Muscle of arm (tissue), 12 donors: ENCODE measurements around the gene C4orf51. TPM values are rescaled to one million over a fixed set of nuclear protein-coding genes. Genes with fewer than 3 reads are reported as not detected.

ENCODE experiments used
- DNase-seq: peaks from one replicate; pipeline ENCODE4 v3.0.0-alpha.2; 2013
- polyA plus RNA-seq, 12 donors: library from polyadenylated mRNA; unstranded; fragments of 120-200 nt; gene quantifications; one replicate each; pipeline ENCODE4 v1.2.1, GENCODE V29; 2013; ENCODE audit not compliant: insufficient read length in 12 of 12

The C4orf51 gene
- polyA plus RNA-seq, 12 donors, result not detected

DNA sequence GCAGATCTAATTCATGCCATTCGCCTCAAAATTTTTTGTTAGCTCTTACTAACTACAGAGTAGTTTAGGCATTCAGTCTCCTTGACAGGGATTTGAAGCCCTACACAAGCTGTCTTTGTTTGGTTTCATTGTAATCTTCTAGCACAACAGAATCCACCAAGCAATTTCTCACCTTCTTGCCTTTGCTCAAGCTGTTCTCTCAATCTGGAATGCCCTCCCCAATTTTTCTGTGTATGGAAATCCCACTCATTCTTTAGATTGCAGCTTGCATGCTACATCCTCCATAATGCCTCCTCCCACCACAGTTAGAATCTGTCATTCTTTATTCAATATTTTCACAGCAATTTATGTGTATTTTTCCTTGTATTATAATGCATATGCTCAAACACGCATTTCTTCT lies 63.7 kb downstream of the C4orf51 start:
- DNase-seq, result no peak

- no peak for DNase-seq
Measured at GRCh38 chr4:145755802-145756201, 75.9 kb downstream of the C4orf51 start.

DNA sequence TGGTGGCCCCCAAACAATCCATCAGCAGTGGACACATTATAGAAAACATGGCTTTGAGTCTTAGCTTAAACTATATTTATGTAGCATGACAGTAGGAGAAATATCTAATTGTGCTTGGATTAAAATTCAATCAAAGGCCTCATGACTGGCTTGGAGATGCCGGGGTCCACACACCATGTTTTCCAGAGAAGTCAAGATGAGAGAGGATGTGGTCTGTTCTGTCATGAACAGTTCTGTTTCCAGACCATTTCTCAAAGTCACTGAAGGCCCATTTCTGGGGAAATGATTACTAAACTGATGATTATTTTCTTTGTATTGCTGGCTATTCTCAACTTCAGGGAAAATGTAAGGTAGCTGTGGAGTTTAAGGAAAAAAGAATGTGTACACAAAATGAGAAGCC lies 76.3 kb downstream of the C4orf51 start:
- DNase-seq, result no peak

DNA sequence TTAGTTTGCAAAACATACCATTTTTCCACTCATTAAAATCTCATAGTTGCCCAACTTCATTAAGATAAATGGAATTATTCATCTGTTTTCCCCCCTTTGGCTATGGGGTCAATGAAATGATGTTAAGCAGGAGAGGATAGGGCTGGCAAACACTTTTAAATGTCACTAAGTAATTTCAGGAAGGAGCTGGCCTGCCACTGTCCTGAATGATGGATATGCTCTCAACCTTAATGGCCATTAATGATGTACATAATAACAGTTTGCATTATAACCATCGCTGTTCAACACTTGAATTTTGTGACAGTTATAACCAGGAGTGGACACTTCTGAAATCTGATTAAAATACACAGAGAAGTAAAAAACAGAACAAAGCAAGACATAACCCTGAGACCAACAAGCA lies 77.2 kb downstream of the C4orf51 start:
- no peak for DNase-seq

- no peak for DNase-seq
Measured at GRCh38 chr4:145760176-145760575, 80.2 kb downstream of the C4orf51 start.

DNA sequence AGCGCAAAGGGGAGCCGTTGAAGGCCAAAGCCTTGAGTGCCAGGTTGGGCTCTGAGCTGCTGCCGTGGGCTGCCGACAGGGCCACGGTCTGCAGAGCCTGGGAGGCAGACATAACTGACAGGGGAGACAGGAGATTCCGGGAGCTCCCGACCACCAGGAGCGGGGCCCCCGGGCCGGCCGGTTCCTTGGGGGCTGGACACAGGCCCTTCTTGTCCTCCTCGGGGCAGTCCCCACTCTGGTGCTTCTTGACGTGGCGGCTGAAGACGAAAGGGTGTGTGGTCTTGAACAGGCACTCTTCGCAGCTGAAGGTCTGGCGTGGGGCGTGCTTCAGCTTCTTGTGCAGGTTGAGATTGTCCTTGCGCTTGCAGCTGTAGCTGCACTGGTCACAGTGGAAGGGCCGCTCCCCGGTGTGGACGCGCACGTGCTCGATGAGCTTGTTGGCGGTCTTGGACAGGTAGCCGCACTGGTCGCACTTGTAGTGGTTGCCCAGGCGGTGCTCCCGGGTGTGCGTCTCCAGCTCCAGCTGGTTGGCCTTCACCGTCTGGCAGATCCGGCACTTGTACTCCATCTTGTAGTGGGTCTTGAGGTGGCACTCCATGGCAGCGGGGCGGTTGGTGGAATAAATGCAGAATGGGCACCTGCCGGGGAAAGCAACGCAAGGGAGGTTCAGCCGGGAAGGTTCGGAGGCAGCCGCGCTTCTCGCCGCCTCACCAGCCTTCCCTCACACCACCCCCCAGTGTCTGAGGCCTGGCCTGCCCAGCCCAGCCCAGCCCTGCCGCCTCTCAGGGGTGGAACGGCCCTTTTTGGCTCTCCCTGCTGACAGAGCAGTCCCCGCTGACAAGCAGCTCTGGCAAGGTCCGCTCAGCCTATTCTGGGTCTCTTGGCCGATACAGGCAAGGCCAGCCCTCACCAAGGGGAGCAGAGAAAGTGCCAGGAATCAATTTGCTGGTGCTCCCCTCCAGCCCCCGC lies 81.3 kb downstream of the C4orf51 start:
- no peak for DNase-seq

- no peak for DNase-seq
Measured at GRCh38 chr4:145762719-145763118, 82.8 kb downstream of the C4orf51 start.

DNA sequence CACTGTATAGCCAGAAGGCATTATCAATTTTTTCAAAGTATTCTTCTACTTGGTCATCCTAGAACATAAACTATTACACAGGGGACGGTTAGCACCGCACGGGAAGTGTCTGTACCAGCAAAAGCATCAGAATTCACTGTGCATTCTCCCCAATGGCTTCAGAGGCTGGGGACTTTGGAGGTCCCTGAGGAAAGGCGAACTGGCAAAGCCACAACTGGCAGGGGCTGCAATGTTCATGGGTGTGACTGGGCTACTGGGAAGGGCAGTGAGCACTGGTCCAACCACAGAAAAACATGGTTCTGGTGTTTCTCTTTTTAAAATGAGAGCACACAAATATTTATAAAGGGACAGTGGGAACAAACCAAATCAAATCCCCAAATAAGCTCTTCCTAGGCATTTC lies 83.5 kb downstream of the C4orf51 start:
- DNase-seq, result no peak

- no peak for DNase-seq
Measured at GRCh38 chr4:145766273-145766672, 86.3 kb downstream of the C4orf51 start.

- DNase-seq, result no peak
Measured at GRCh38 chr4:145769450-145770037, 89.6 kb downstream of the C4orf51 start.

DNA sequence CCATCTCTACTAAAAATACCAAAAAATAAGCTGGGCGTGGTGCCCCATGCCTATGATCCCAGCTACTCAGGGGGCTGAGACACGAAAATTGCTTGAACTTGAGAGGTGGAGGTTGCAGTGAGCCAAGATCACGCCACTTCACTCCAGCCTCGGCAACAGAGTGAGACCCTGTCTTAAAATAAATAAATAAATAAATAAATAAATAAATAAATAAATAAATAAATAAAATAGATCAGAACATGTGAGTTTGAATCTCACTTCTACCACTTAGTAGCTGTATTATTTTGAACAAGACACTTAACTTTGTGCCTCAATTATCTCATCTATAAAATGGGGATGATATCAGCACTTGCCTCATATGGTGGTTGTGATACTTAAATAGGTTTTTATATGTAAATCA lies 90.2 kb downstream of the C4orf51 start:
- no peak for DNase-seq

- no peak for DNase-seq
Measured at GRCh38 chr4:145772347-145772746, 92.4 kb downstream of the C4orf51 start.

- no peak for DNase-seq
Measured at GRCh38 chr4:145773581-145774234, 93.8 kb downstream of the C4orf51 start.

GRCh38 chr4:145774473-145774872 lies 94.5 kb downstream of the C4orf51 start:
- DNase-seq, result no peak

- DNase-seq, result no peak
Measured at GRCh38 chr4:145775406-145775805, 95.5 kb downstream of the C4orf51 start.

- DNase-seq, result no peak
Measured at GRCh38 chr4:145776208-145776607, 96.3 kb downstream of the C4orf51 start.

DNA sequence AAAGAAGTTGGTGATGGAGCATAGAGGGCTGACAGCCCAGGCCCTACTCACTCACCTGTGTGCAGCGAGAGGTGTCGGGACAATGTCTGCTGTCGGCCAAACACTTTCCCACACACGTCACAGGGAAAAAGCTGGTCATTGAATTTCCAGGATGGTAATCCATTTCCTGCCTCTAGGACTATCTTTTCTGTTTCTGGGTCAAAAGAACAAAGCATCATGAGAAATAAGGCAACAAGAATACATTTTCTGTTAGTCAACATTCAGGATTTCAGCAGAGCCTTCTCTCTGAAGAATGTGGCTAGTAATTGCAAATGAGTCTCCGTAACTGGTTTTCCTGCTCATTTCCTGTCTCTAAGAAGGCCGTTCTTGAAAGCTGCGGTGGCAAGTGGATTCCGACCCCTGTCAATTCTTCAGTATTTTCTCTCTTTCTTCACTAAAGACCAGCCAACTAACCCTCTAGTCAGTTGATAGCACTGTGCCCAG lies 99.4 kb downstream of the C4orf51 start:
- DNase-seq, result no peak

DNA sequence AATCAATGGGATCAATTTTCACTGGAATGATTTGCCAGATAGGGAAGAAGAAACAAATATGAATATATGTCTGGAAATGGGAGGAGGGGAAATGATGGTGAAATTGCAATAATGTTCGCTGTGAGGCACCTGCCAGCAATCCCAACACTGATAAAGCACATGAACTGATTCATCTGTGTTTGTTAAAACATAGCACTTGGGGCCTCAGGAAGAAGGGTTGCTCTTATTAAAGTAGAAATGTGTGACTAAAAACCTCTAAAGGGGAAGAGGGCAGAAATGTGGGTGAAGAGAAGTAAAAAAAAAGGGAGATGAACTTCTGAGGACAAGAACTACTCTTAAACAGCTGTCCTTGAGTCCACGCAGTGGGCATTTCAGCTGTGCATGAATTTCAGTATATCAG lies 101.4 kb downstream of the C4orf51 start:
- no peak for DNase-seq
